ENCODE measurements around the gene SLC24A4.

Gene SLC24A4

GRCh38 chr14:92368001-92368400 lies 45.0 kb downstream of the SLC24A4 start:
- DNase-seq (ENCODE audit: low spot score): no peak
- no peak for FAIRE-seq

DNA sequence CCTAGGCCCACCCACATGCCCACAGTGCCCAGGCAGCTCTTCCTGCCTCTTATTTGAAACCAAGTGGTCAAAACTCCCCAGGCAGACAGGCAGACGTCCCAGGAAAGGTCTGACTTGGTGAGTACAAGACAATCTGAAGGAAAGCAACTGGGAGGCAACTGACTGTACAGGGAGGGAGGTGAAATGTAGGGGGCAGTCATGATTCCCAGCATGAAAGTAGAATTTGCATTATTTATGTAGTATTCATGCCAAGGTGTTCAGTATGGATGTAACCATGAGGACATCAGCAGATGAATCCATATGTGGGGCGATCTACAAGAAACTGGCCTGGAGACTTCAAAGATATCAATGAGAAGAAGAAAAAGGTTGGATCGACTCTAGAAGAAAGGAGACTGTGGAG lies 46.1 kb downstream of the SLC24A4 start:
- FAIRE-seq: no peak
- no peak for DNase-seq (ENCODE audit: low spot score)

- DNase-seq (ENCODE audit: low spot score): no peak
- FAIRE-seq: no peak
These were observed 49.3 kb downstream of the SLC24A4 start for GRCh38 chr14:92372230-92372629.

DNA sequence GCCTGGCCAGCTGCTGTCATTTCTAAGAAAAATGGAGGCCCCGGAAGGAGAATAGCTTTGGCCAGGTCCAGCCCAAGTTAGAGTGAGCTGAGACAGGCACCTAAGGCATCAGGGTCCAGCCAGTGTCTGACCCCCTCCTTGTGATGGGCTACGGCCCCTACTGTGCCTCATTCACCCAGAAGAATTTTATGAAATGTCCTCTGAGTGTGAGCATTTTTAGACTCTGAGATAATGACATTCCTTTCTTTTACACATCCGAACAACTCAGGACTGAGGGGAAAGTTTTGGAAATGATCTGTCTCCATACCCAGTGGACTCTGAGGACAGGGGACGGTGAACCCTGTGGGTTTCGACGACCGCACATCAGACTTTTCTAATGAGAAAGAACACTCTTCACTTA lies 50.4 kb downstream of the SLC24A4 start:
- FAIRE-seq (no peak), DNase-seq (ENCODE audit: low spot score) (no peak)

DNA sequence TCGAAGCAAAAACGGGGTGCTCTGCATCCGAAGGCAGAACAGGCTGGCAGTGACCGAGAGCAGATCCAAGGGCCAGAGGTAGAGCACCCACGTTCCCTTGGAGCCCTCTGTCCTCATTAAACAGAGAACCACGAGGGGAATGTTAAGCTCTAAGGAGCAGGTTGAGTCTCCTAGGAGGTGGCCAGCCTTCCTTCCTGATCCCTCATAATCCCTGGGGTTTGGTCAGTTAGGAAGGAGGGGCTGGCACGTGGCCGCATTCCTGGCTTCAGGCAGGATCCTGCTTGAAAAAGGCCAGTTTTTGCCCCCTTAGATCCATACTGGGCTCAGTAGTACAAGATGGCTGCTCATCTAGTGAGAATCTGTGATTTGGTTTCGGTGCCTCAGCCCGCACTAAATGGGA lies 57.2 kb downstream of the SLC24A4 start:
- no peak for FAIRE-seq
- DNase-seq (ENCODE audit: low spot score): no peak

DNA sequence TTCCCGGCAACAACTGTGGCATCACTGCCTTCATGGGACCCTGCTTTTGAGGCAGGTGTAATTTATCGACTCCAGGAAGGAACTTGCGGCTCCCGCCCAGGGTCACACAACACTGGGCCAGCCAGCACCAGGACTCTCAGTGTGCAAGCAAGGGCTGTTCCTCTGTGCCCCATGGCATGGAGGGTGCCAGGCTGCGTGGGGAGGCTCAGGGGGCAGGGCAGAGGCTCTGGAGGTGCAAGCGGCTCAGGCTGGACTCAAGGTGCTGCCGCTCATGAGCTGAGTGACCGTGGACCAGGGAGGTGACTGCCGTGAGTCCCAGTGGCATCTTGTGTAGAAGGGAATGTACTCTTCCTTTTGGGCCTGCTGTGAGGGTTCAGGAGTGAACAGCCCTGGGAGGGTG lies 57.6 kb downstream of the SLC24A4 start:
- FAIRE-seq (no peak), DNase-seq (ENCODE audit: low spot score) (no peak)

- DNase-seq (ENCODE audit: low spot score): no peak
- FAIRE-seq: no peak
These were observed 59.7 kb downstream of the SLC24A4 start for GRCh38 chr14:92382677-92383076.

GRCh38 chr14:92383805-92384204 lies 60.8 kb downstream of the SLC24A4 start:
- FAIRE-seq (no peak), DNase-seq (ENCODE audit: low spot score) (no peak)

DNA sequence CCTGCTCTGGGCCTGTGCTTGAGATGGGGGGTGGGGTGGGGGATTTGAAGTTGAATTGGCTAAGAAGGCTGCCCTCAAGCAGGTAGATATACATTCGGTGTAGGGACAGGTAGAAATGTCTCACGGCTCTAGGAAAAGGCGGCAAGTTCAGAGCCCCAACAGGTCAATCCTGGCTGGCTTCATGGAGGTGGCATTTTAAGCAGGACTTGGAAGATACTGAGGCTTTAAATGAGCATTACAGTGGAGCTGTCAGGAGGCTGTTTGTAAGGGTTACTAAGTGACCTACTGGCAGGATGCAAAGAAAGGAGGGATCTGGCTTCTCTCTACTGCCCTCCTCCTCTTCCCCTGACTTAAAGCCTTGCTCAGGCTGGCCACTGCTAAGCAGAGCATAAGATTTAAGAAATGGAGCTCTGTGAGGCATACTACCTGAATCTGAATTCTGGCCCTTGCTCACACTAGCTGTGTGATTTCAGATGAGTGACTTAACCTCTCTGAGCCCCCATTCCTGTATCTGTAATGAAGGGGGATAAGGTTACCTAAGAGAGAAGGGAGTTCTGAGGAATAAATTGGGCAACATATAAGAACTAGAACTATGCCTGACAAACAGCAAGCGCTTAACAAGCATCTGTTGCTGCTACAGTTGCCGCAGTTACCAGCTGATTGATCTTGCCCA lies 61.6 kb downstream of the SLC24A4 start:
- FAIRE-seq: no peak
- DNase-seq (ENCODE audit: low spot score): no peak

DNA sequence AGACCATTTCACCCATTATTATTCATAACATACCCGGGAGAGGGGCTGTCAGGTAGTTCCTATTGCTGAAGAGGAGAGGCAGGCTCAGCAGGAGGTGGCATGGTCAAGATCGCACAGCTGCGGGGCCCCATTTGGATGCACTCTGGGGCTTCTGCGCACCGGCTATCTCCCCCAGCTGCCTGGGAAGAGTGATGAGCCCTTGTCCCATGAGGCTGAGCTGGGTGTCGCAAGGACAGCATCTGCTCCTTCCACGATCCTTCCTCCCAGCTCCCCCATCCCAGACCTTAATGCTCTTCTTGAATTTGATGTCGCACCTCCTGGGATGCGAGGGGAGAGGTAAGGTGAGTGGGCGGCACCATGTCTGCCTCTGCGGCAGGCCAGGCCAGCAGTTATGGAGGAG lies 62.6 kb downstream of the SLC24A4 start:
- FAIRE-seq (no peak), DNase-seq (ENCODE audit: low spot score) (no peak)

DNA sequence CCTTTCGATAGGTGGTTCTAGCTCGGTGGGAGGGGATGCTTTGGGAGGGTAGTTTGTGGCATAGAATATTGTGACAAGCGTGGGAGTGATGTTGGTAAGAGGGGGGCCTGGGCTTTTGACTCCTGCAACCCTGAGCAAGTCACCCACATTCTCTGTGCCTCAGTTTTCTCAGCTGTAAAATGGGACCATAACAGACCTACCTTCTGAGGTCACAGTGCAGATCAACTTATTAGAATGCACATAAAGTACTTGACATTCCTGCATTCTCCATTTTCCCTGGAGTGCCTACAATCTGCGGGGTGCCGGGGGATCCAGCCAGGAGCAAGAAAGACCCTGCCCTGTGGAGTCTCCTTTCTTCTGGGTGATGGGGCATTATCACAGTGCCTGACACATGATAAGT lies 63.2 kb downstream of the SLC24A4 start:
- FAIRE-seq: no peak
- no peak for DNase-seq (ENCODE audit: low spot score)

GRCh38 chr14:92386637-92387036 lies 63.7 kb downstream of the SLC24A4 start:
- DNase-seq (ENCODE audit: low spot score) (no peak), FAIRE-seq (no peak)

- no peak for FAIRE-seq
- DNase-seq (ENCODE audit: low spot score): no peak
These were observed 64.6 kb downstream of the SLC24A4 start for GRCh38 chr14:92387578-92387977.

- DNase-seq (ENCODE audit: low spot score) (no peak), FAIRE-seq (no peak)
These were observed 66.7 kb downstream of the SLC24A4 start for GRCh38 chr14:92389598-92390158.

DNA sequence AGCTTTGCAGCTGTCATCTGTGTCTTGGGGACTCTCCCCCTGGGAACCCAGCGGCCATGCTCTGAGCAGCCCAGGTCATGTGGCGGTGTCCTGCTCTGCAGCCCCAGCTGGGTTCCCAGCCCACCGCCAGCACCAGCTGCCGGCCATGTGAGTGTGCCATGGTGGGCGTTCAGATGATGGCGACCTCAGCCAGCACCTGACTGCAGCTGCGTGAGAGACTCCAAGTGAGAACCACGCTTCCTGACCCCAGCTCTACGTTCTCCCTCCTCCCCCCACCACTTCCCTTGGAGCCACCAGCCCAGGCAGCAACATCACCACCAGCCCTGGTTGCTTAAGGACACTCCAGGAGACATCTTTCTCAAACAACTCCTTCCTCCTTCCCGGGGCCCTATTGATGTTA lies 68.8 kb downstream of the SLC24A4 start:
- FAIRE-seq: no peak
- no peak for DNase-seq (ENCODE audit: low spot score)

GRCh38 chr14:92392711-92393110 lies 69.7 kb downstream of the SLC24A4 start:
- FAIRE-seq: no peak
- no peak for DNase-seq (ENCODE audit: low spot score)

DNA sequence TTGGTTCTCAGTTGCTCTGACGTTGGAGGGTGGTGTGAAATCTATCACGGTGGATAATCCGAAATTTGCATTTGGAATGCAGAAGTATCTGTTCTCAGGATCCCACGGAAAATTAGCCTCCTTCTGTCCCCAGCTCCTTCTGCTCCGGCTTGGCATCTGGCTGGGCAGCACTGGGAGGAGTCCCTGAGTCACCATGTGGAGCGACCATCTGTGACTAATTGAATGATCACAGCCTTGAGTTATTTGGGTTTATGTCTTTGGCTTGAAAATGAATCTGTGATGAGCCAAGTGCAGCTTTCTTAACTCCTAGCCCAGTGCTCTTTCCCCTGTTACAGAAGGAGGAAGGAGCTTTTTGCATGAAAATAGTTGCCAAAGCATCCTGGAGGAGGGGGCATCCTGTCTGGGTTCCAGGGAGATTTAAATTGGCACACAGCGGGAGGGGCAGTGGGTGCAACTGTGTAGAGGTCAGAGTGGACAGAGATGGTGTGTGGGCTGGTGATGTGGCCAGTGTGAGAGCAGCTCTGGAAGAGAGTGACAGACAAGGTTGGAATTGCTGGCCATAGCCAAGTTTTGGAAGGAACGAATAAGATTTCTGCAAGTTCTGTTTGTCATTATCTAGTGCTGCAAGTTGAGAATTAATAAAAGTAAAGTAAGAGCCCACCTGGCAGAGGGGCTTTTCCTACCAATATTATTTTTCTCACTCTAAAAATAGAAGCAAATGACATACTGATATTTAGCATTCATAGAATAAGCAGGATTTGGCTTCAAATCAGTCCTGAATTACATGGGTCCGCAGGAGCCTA lies 74.4 kb downstream of the SLC24A4 start:
- no peak for FAIRE-seq
- DNase-seq (ENCODE audit: low spot score): peak; percentile 58

- DNase-seq (ENCODE audit: low spot score): no peak
These were observed 75.1 kb downstream of the SLC24A4 start for GRCh38 chr14:92397953-92398564.

GRCh38 chr14:92398888-92399636 lies 76.1 kb downstream of the SLC24A4 start:
- DNase-seq (ENCODE audit: low spot score): no peak
- no peak for FAIRE-seq

More at GRCh38 chr14:92397953-92398564, 75.1 kb downstream of the SLC24A4 start:
- FAIRE-seq: no peak

GRCh38 chr14:92400579-92401444 lies 77.8 kb downstream of the SLC24A4 start:
- FAIRE-seq (no peak), DNase-seq (ENCODE audit: low spot score) (no peak)

- FAIRE-seq (no peak), DNase-seq (ENCODE audit: low spot score) (no peak)
These were observed 78.6 kb downstream of the SLC24A4 start for GRCh38 chr14:92401561-92401960.

Data from RCC 7860 (cell line).